Activated CD8-positive, alpha-beta T cell treated with anti-CD3 and anti-CD28 coated beads for 36 hours (primary cell): Measurements from ENCODE around the gene RNF224. TPM values are rescaled to one million over a fixed set of nuclear protein-coding genes. Genes with fewer than 3 reads are reported as not detected.

Experiments
- ATAC-seq: fragments of 200-7000 bp; cut with Tn5 transposase; one replicate; pipeline ENCODE4 v1.10.0; 2021; ENCODE audit warnings: mild to moderate bottlenecking, moderate library complexity
- CTCF ChIA-PET: fragments of 350-600 bp; sonication (Branson Sonifier 250); formaldehyde crosslinking; loops from one replicate; lab custom pipeline; 2021; ENCODE audit warnings: antibody characterized with exemption; lab: Charles Lee
- POLR2A ChIA-PET: fragments of 350-600 bp; sonication (Branson Sonifier 250); formaldehyde crosslinking; loops from one replicate; lab custom pipeline; 2021; ENCODE audit warnings: antibody characterized with exemption; lab: Charles Lee
- DNase-seq: peaks from one replicate; pipeline ENCODE4 v3.0.0-alpha.2; 2020
- H3K27ac Mint-ChIP-seq: one replicate; pipeline ENCODE4 v1.8.0; 2021; ENCODE audit warnings: mild to moderate bottlenecking, mixed read lengths
- H3K27me3 Mint-ChIP-seq: one replicate; pipeline ENCODE4 v1.8.0; 2021; ENCODE audit warnings: mixed read lengths
- H3K36me3 Mint-ChIP-seq: one replicate; pipeline ENCODE4 v1.8.0; 2021; ENCODE audit warnings: low read depth, mixed read lengths
- H3K4me1 Mint-ChIP-seq: one replicate; pipeline ENCODE4 v1.8.0; 2021; ENCODE audit warnings: low read depth, mixed read lengths
- H3K4me3 Mint-ChIP-seq: one replicate; pipeline ENCODE4 v1.8.0; 2021; ENCODE audit warnings: mild to moderate bottlenecking, moderate library complexity, mixed read lengths
- H3K9me3 Mint-ChIP-seq: one replicate; pipeline ENCODE4 v1.8.0; 2021; ENCODE audit warnings: mixed read lengths
- CTCF ChIP-seq: fragments of 200-600 bp; IDR thresholded peaks from one replicate; pipeline ENCODE4 v1.8.0; 2022; ENCODE audit warnings: antibody characterized with exemption, mild to moderate bottlenecking
- intact Hi-C: fragments of 100-400 bp; cut with micrococcal nuclease; formaldehyde crosslinking; loops from one replicate; pipeline ENCODE4 v1.10.0; 2022
- total RNA-seq, 2 experiments: library from RNA; stranded (reverse); gene quantifications; one replicate each; pipeline ENCODE4 v1.2.3, GENCODE V29; 2021

The RNF224 gene
- total RNA-seq, 2 experiments from 2014 or later = not detected

- TF ChIP-seq CTCF = no peak
- Mint-ChIP-seq H3K4me3 (no peak overlapping the region), H3K27me3 (no peaks in the 10 kb centered on the region), H3K9me3 (no peaks in the 10 kb centered on the region), H3K36me3 (peaks cover 25% of the 10 kb centered on the region), H3K27ac (no peak overlapping the region), H3K4me1 (peaks cover 21% of the 10 kb centered on the region)
- ChIA-PET CTCF (interaction anchor here (1.0 to 1.7 kb wide), 2 partner anchors 8 to 177 kb away, joined by 3 to 6 read pairs; no protein-coding TSS in a partner anchor), POLR2A (interaction anchor here (1.1 to 7.6 kb wide), 3 partner anchors 9 to 115 kb away, joined by 3 to 113 read pairs (median 3); partner anchors contain the start of genes NELFB and STPG3)
- DNase-seq (no peak), ATAC-seq (no peak)
- intact Hi-C loops = no loop called here
These were observed 17.5 kb downstream of the RNF224 start for GRCh38 chr9:137244486-137245449.

GRCh38 chr9:137245450-137246421 is 18.4 kb downstream of the RNF224 start:
- no peak for TF ChIP-seq CTCF
- Mint-ChIP-seq H3K4me3 (no peak overlapping the region), H3K27me3 (no peaks in the 10 kb centered on the region), H3K36me3 (peaks cover 25% of the 10 kb centered on the region), H3K9me3 (no peaks in the 10 kb centered on the region), H3K27ac (no peak overlapping the region), H3K4me1 (peaks cover 21% of the 10 kb centered on the region)
- ChIA-PET POLR2A (interaction anchor here (1.1 to 1.4 kb wide), 2 partner anchors 10 kb away, joined by 3 to 4 read pairs; partner anchors contain the start of gene NELFB), CTCF (interaction anchor here (1.0 to 1.7 kb wide), 2 partner anchors 9 to 178 kb away, joined by 3 to 6 read pairs; no protein-coding TSS in a partner anchor)
- ATAC-seq (no peak), DNase-seq (no peak)
- intact Hi-C loops = no loop called here

GRCh38 chr9:137247135-137247915 is 20.0 kb downstream of the RNF224 start:
- H3K27me3 Mint-ChIP-seq = no peaks in the 10 kb centered on the region
- ATAC-seq (no peak), DNase-seq (no peak)
- no peak overlapping the region for H3K4me3 Mint-ChIP-seq
- ChIA-PET CTCF (interaction anchor here (0.9 to 1.1 kb wide), 2 partner anchors 11 to 20 kb away, joined by 3 read pairs; partner anchors contain the start of gene RNF224), POLR2A (interaction anchor here (0.7 kb wide), 1 partner anchor 9 kb away, joined by 3 read pairs; no protein-coding TSS in a partner anchor)
- no peaks in the 10 kb centered on the region for H3K9me3 Mint-ChIP-seq
- peaks cover 16% of the 10 kb centered on the region for H3K36me3 Mint-ChIP-seq
- intact Hi-C loops = no loop called here
- H3K4me1 Mint-ChIP-seq = peaks cover 16% of the 10 kb centered on the region
- TF ChIP-seq CTCF = no peak
- no peak overlapping the region for H3K27ac Mint-ChIP-seq

- CTCF ChIA-PET = interaction anchor here (0.9 kb wide), 1 partner anchor 11 kb away, joined by 3 read pairs; no protein-coding TSS in a partner anchor
- ATAC-seq (no peak), DNase-seq (no peak)
- H3K9me3 Mint-ChIP-seq = no peaks in the 10 kb centered on the region
- intact Hi-C loops = no loop called here
- H3K4me1 Mint-ChIP-seq = peaks cover 11% of the 10 kb centered on the region
- TF ChIP-seq CTCF = no peak
- no peaks in the 10 kb centered on the region for H3K27me3 Mint-ChIP-seq
- peaks cover 11% of the 10 kb centered on the region for H3K36me3 Mint-ChIP-seq
- no peak overlapping the region for H3K4me3 Mint-ChIP-seq
- H3K27ac Mint-ChIP-seq = no peak overlapping the region
- POLR2A ChIA-PET = interaction anchor here (0.7 kb wide), 1 partner anchor 9 kb away, joined by 3 read pairs; no protein-coding TSS in a partner anchor
These were observed 20.5 kb downstream of the RNF224 start for GRCh38 chr9:137247916-137248175.
